ENCODE results near the gene SPTAN1. TPM values are rescaled to one million over a fixed set of nuclear protein-coding genes. Genes with fewer than 3 reads are reported as not detected.
"Not testable (repeated sequence)": the region's sequence is repeated elsewhere in the genome, so short reads cannot be mapped to it uniquely, and the experiment has no call there.

Gene SPTAN1
- total RNA-seq, 1 experiment from 2014 or later: 111 TPM

DNA sequence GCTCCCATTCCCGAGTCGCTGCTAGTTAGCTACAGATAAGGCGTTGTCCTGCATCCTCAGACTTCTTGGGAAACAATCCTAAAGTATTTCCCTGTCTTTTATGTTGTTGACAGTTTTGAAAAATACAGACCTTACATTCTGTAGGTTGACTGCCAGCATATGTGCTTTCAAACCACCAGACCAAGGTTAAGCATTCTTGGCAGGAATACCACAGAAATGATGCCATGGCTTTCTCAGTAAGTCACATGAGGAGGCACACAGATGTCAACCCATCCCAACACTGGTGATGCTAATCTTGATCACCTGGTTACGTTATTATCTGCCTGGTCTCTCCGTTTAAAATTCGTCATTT, 47.0 kb upstream of the SPTAN1 start:
- peaks cover 11 to 23% of the 10 kb centered on the region in 2 experiments for H3K4me1 ChIP-seq (ENCODE audit: control insufficient read depth in 1 of 2, insufficient read depth in 2 of 2, low read length in 2 of 2)
- no peaks in the 10 kb centered on the region for H3K27me3 ChIP-seq (ENCODE audit: insufficient read depth, low read length)
- POLR2A ChIA-PET: interaction anchor here (0.8 to 1.2 kb wide), 2 partner anchors 47 to 48 kb away, joined by 3 to 5 read pairs; partner anchors contain the start of gene SPTAN1
- peak overlapping the region; percentile 85 to 96 for H3K4me3 ChIP-seq (replicated peaks in 1 of 2; ENCODE audit: low read depth in 1 of 2, low read length in 2 of 2)
- peaks cover 24% of the 10 kb centered on the region for H3K79me2 ChIP-seq (ENCODE audit: insufficient read depth, low read length)
- H3K4me2 ChIP-seq (ENCODE audit: low read length): peak overlapping the region; percentile 89
- H3K27ac ChIP-seq (ENCODE audit: low read depth, low read length): peak overlapping the region; percentile 62
- intact Hi-C loops (cut with micrococcal nuclease): loop anchor here (5.0 kb wide), 1 partner anchor 47 kb away; the partner anchor contains the start of gene SPTAN1
- no peaks in the 10 kb centered on the region for H3K9me3 ChIP-seq (ENCODE audit: control insufficient read depth in 1 of 2, insufficient read depth in 1 of 2, low read depth in 1 of 2, low read length in 2 of 2)
- ATAC-seq (no peak), DNase-seq (ENCODE audit: low read depth, low spot score) (no peak)
- H2AFZ ChIP-seq (ENCODE audit: low read depth, low read length, poor library complexity, severe bottlenecking): no peak overlapping the region
- H3K36me3 ChIP-seq (ENCODE audit: control insufficient read depth in 1 of 2, insufficient read depth in 2 of 2, low read length in 2 of 2): peaks cover 6 to 10% of the 10 kb centered on the region in 2 experiments; a peak in 2 of 4 replicates
- peak overlapping the region; percentile 91 for H3K9ac ChIP-seq (ENCODE audit: low read length)
- no TSS peak for BruUV-seq (replicated peaks)
- CTCF ChIA-PET: interaction anchor here (0.8 kb wide), 1 partner anchor 9 kb away, joined by 3 read pairs; no protein-coding TSS in a partner anchor
- H3K9me2 ChIP-seq (ENCODE audit: insufficient read depth): no peaks in the 10 kb centered on the region
- RAD21 ChIA-PET (ENCODE audit: low non-redundant PET in 1 of 2, low total read pairs in 2 of 2, uncharacterized antibody in 2 of 2, unreplicated experiment in 2 of 2): no interaction called here
- no peak for TF ChIP-seq SRF (IDR thresholded peaks at IDR 0.05; ENCODE audit: low read depth)
- TF ChIP-seq ZNF274 (IDR thresholded peaks at IDR 0.05; ENCODE audit: low read depth, low read length): no peak
- no peak for TF ChIP-seq TCF7L2 (IDR thresholded peaks at IDR 0.05; ENCODE audit: borderline replicate concordance, extremely low read depth, insufficient read depth, insufficient read length)
- no peak for TF ChIP-seq EGR1 (IDR thresholded peaks at IDR 0.05; ENCODE audit: low read depth)
- no peaks in the 10 kb centered on the region for H4K20me1 ChIP-seq (ENCODE audit: insufficient read depth)

DNA sequence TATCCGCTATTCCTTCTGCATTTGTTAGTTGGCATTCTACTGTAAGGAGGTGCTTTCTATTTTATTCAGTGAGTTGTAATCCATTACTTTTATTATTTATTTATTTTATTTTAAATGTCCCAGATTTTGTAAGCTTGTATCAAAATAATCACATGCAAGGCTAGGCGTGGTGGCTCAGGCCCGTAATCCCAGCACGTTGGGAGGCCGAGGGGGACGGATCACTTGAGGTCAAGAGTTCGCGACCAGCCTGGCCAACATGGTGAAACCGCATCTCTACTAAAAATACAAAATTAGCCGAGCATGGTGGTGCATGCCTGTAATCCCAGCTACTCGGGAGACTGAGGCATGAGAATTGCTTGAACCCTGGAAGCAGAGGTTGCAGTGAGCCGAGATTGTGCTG, 46.5 kb upstream of the SPTAN1 start:
- DNase-seq (ENCODE audit: low read depth, low spot score); POLR2A ChIA-PET; H3K27ac ChIP-seq (ENCODE audit: low read depth, low read length); H2AFZ ChIP-seq (ENCODE audit: low read depth, low read length, poor library complexity, severe bottlenecking); H3K27me3 ChIP-seq (ENCODE audit: insufficient read depth, low read length); H3K36me3 ChIP-seq (ENCODE audit: control insufficient read depth in 1 of 2, insufficient read depth in 2 of 2, low read length in 2 of 2); H4K20me1 ChIP-seq (ENCODE audit: insufficient read depth); RAD21 ChIA-PET (ENCODE audit: low non-redundant PET in 1 of 2, low total read pairs in 2 of 2, uncharacterized antibody in 2 of 2, unreplicated experiment in 2 of 2); H3K9me3 ChIP-seq (ENCODE audit: control insufficient read depth in 1 of 2, insufficient read depth in 1 of 2, low read depth in 1 of 2, low read length in 2 of 2); H3K9me2 ChIP-seq (ENCODE audit: insufficient read depth); BruUV-seq (replicated peaks); CTCF ChIA-PET; ATAC-seq: not testable (repeated sequence)
- intact Hi-C loops (cut with micrococcal nuclease): loop anchor here (5.0 kb wide), 1 partner anchor 46 kb away; the partner anchor contains the start of gene SPTAN1
- peaks cover 11 to 23% of the 10 kb centered on the region in 2 experiments for H3K4me1 ChIP-seq (ENCODE audit: control insufficient read depth in 1 of 2, insufficient read depth in 2 of 2, low read length in 2 of 2)
- peaks cover 24% of the 10 kb centered on the region for H3K79me2 ChIP-seq (ENCODE audit: insufficient read depth, low read length)
- peak overlapping the region; percentile 91; the same call in 1 of the 2 replicates for H3K9ac ChIP-seq (ENCODE audit: low read length)
- peak overlapping the region; percentile 89 for H3K4me2 ChIP-seq (ENCODE audit: low read length)
- H3K4me3 ChIP-seq (replicated peaks in 1 of 2; ENCODE audit: low read depth in 1 of 2, low read length in 2 of 2): peak overlapping the region; percentile 85 to 96
